Astrocyte of the cerebellum (primary cell): ENCODE results near the gene ABCG4.
"Not testable (repeated sequence)": the region's sequence is repeated elsewhere in the genome, so short reads cannot be mapped to it uniquely, and the experiment has no call there.

ENCODE experiments used
- DNase-seq: peaks from one replicate; pipeline ENCODE4 v3.0.0-alpha.2; 2011; ENCODE audit warnings: low read depth
- H3K4me3 ChIP-seq: 2 replicates; pipeline ENCODE4 v1.5.1; 2011; ENCODE audit warnings: mild to moderate bottlenecking, low read depth, low read length, moderate library complexity
- CTCF ChIP-seq: IDR thresholded peaks from 2 replicates; pipeline ENCODE4 v1.5.1; 2012; ENCODE audit warnings: low read length, low read depth, moderate library complexity, mild to moderate bottlenecking; ENCODE audit errors: missing control alignments
- in situ Hi-C: cut with HindIII; loops from 2 replicates; pipeline ENCODE4 v1.10.0; 2017; ENCODE audit warnings: low sequenced_read_pairs

Gene ABCG4

GRCh38 chr11:119121008-119121810 is 27.6 kb upstream of the ABCG4 start, which contains the start of gene HINFP:
HINFP (plus strand) TSS chr11:119121580; CDS start chr11:119126945, 5,365 bp downstream.
- in situ Hi-C loops = loop anchor here (25.0 kb wide), 1 partner anchor 166 kb away; no protein-coding TSS in a partner anchor
- H3K4me3 ChIP-seq = peak within 1 kb of the TSS; percentile 90
- DNase-seq = peak; percentile 98
- no peak for TF ChIP-seq CTCF

- H3K4me3 ChIP-seq = peak overlapping the region; percentile 90
- in situ Hi-C loops = loop anchor here (25.0 kb wide), 1 partner anchor 166 kb away; no protein-coding TSS in a partner anchor
- DNase-seq = no peak
- TF ChIP-seq CTCF = no peak
Observed at GRCh38 chr11:119121811-119122124, 27.1 kb upstream of the ABCG4 start.

- in situ Hi-C loops = no loop called here
- DNase-seq = no peak
- no peak for TF ChIP-seq CTCF
- no peak overlapping the region for H3K4me3 ChIP-seq
Observed at GRCh38 chr11:119125821-119126220, 23.0 kb upstream of the ABCG4 start.

GRCh38 chr11:119126675-119127268 is 22.1 kb upstream of the ABCG4 start:
- TF ChIP-seq CTCF = no peak
- no peak overlapping the region for H3K4me3 ChIP-seq
- in situ Hi-C loops = no loop called here
- DNase-seq = no peak

- no peak overlapping the region for H3K4me3 ChIP-seq
- TF ChIP-seq CTCF = no peak
- in situ Hi-C loops = loop anchor here (10.0 kb wide), 1 partner anchor 64 kb away; no protein-coding TSS in a partner anchor
- no peak for DNase-seq
Observed at GRCh38 chr11:119130662-119131061, 18.2 kb upstream of the ABCG4 start.

- in situ Hi-C loops = loop anchor here (10.0 kb wide), 1 partner anchor 60 kb away; no protein-coding TSS in a partner anchor
- H3K4me3 ChIP-seq = no peak overlapping the region
- peak; percentile 63 for TF ChIP-seq CTCF
- no peak for DNase-seq
Observed at GRCh38 chr11:119134389-119134978, 14.4 kb upstream of the ABCG4 start.

GRCh38 chr11:119139276-119139675 is 9.6 kb upstream of the ABCG4 start:
- H3K4me3 ChIP-seq, DNase-seq: not testable (repeated sequence)
- in situ Hi-C loops = loop anchor here (10.0 kb wide), 1 partner anchor 56 kb away; no protein-coding TSS in a partner anchor
